Measurements from ENCODE around the gene PIEZO2.

The PIEZO2 gene

GRCh38 chr18:11074889-11075288, 74.5 kb downstream of the PIEZO2 start:
- no peak for DNase-seq (ENCODE audit: low spot score)
- in situ Hi-C loops (cut with MboI; ENCODE audit: low pct_unique_long_range_greater_than_20kb, low sequenced_read_pairs, unreplicated experiment) = no loop called here

GRCh38 chr18:11073971-11074370, 75.4 kb downstream of the PIEZO2 start:
- no peak for DNase-seq (ENCODE audit: low spot score)
- no peak for TF ChIP-seq CTCF (IDR thresholded peaks at IDR 0.05; ENCODE audit: extremely low read depth, insufficient read depth, missing control alignments)
- in situ Hi-C loops (cut with MboI; ENCODE audit: low pct_unique_long_range_greater_than_20kb, low sequenced_read_pairs, unreplicated experiment) = no loop called here

More at GRCh38 chr18:11074889-11075288, 74.5 kb downstream of the PIEZO2 start:
- TF ChIP-seq CTCF (IDR thresholded peaks at IDR 0.05; ENCODE audit: extremely low read depth, insufficient read depth, missing control alignments) = no peak

GRCh38 chr18:11072632-11073031, 76.7 kb downstream of the PIEZO2 start:
- in situ Hi-C loops (cut with MboI; ENCODE audit: low pct_unique_long_range_greater_than_20kb, low sequenced_read_pairs, unreplicated experiment) = no loop called here
- TF ChIP-seq CTCF (IDR thresholded peaks at IDR 0.05; ENCODE audit: extremely low read depth, insufficient read depth, missing control alignments) = no peak
- DNase-seq (ENCODE audit: low spot score) = no peak

- in situ Hi-C loops (cut with MboI; ENCODE audit: low pct_unique_long_range_greater_than_20kb, low sequenced_read_pairs, unreplicated experiment) = no loop called here
- no peak for TF ChIP-seq CTCF (IDR thresholded peaks at IDR 0.05; ENCODE audit: extremely low read depth, insufficient read depth, missing control alignments)
- no peak for DNase-seq (ENCODE audit: low spot score)
These were observed 78.1 kb downstream of the PIEZO2 start for GRCh38 chr18:11071300-11071699.

GRCh38 chr18:11070593-11070992, 78.8 kb downstream of the PIEZO2 start:
- no peak for TF ChIP-seq CTCF (IDR thresholded peaks at IDR 0.05; ENCODE audit: extremely low read depth, insufficient read depth, missing control alignments)
- in situ Hi-C loops (cut with MboI; ENCODE audit: low pct_unique_long_range_greater_than_20kb, low sequenced_read_pairs, unreplicated experiment) = no loop called here
- DNase-seq (ENCODE audit: low spot score) = no peak

GRCh38 chr18:11066038-11066437, 83.3 kb downstream of the PIEZO2 start:
- DNase-seq (ENCODE audit: low spot score) = no peak
- in situ Hi-C loops (cut with MboI; ENCODE audit: low pct_unique_long_range_greater_than_20kb, low sequenced_read_pairs, unreplicated experiment) = no loop called here
- no peak for TF ChIP-seq CTCF (IDR thresholded peaks at IDR 0.05; ENCODE audit: extremely low read depth, insufficient read depth, missing control alignments)

Data from GM13977 (cell line).